ENCODE measurements around the gene CLIP2. TPM values are rescaled to one million over a fixed set of nuclear protein-coding genes. Genes with fewer than 3 reads are reported as not detected.

The CLIP2 gene
- total RNA-seq, 1 experiment from 2014 or later: 21.6 TPM

- Histone ChIP-seq H3K23me2 (ENCODE audit: insufficient read length, low read depth, low read length, poor library complexity, severe bottlenecking) (no peaks in the 10 kb centered on the region), H3K27me3 (ENCODE audit: insufficient read depth, low read length) (no peaks in the 10 kb centered on the region), H2AK5ac (ENCODE audit: insufficient read length, low read length) (no peak overlapping the region), H2BK20ac (ENCODE audit: low read depth, low read length, poor library complexity, severe bottlenecking) (no peak overlapping the region), H3K9ac (ENCODE audit: extremely low read depth, insufficient read length, low read length) (no peak overlapping the region), H4K8ac (replicated peaks; ENCODE audit: insufficient read length, low read depth, low read length) (no peak overlapping the region), H3K23ac (ENCODE audit: insufficient read length, low read depth, low read length) (no peak overlapping the region), H3K9me3 (ENCODE audit: control insufficient read depth, low read depth, low read length) (no peaks in the 10 kb centered on the region), H3K56ac (ENCODE audit: insufficient read length, low read depth, low read length) (no peak overlapping the region), H3K4ac (ENCODE audit: low read depth, low read length) (no peak overlapping the region), H4K91ac (ENCODE audit: insufficient read length, low read depth, low read length) (no peak overlapping the region), H2BK120ac (ENCODE audit: low read depth, low read length, poor library complexity, severe bottlenecking) (no peak overlapping the region), H2BK5ac (ENCODE audit: insufficient read length, low read length) (no peak overlapping the region), H3T11ph (ENCODE audit: low read length) (no peak overlapping the region), H4K20me1 (ENCODE audit: control insufficient read depth, insufficient read depth, insufficient read length) (no peaks in the 10 kb centered on the region), H3K79me1 (ENCODE audit: insufficient read depth, low read depth, low read length, poor library complexity, severe bottlenecking) (no peaks in the 10 kb centered on the region), H3K18ac (ENCODE audit: insufficient read length, low read depth, low read length) (no peak overlapping the region), H2AFZ (ENCODE audit: low read length) (no peak overlapping the region), H3K27ac (ENCODE audit: insufficient read length, low read depth, low read length) (no peak overlapping the region), H3K79me2 (ENCODE audit: insufficient read depth, low read length) (no peaks in the 10 kb centered on the region), H3K4me1 (ENCODE audit: insufficient read depth, low read length) (0 out of 2 replicates have a peak, but pooled peaks cover 3% of the 10 kb centered on the region), H3K14ac (ENCODE audit: insufficient read depth, low read length) (no peak overlapping the region), H2BK12ac (ENCODE audit: insufficient read length, low read depth, low read length) (no peak overlapping the region), H4K5ac (ENCODE audit: insufficient read length, low read depth, low read length) (peak overlapping the region; percentile 58), H2BK15ac (ENCODE audit: low read depth, low read length) (no peak overlapping the region), H3K4me2 (ENCODE audit: insufficient read depth, insufficient read length, low read length) (no peak overlapping the region)
- peak; percentile 59 for DNase-seq
- Mint-ChIP-seq H3K27ac (no peak overlapping the region; a peak in 1 of 7 replicates), H3K4me3 (no peak overlapping the region), H3K27me3 (ENCODE audit: low read depth) (no peaks in the 10 kb centered on the region), H3K9me3 (no peaks in the 10 kb centered on the region; a peak in 1 of 5 replicates), H3K36me3 (ENCODE audit: insufficient read depth in 1 of 3, low read depth in 3 of 3) (peaks cover 13 to 30% (median 15%) of the 10 kb centered on the region in 3 experiments), H3K4me1 (peaks cover 3 to 10% of the 10 kb centered on the region in 2 experiments)
- TF ChIP-seq CTCF (conservative IDR thresholded peaks at IDR 0.05): peak; percentile 50
- no CpG with 5 or more reads among the region's 7 CpGs for WGBS (ENCODE audit: extremely low coverage, insufficient read length, low lambda C conversion rate)
Observed at GRCh38 chr7:74364061-74364460, 74.9 kb downstream of the CLIP2 start.

Measured in H9 (cell line).